GF-D8 (cell line): ENCODE results near the gene KDM5D.
A peak's percentile ranks its signal among the peaks of the same experiment; 100 is the strongest.

Source experiments
- DNase-seq: peaks from one replicate; lab custom pipeline; 2025; lab: John Stamatoyannopoulos, UW

Gene KDM5D

DNA sequence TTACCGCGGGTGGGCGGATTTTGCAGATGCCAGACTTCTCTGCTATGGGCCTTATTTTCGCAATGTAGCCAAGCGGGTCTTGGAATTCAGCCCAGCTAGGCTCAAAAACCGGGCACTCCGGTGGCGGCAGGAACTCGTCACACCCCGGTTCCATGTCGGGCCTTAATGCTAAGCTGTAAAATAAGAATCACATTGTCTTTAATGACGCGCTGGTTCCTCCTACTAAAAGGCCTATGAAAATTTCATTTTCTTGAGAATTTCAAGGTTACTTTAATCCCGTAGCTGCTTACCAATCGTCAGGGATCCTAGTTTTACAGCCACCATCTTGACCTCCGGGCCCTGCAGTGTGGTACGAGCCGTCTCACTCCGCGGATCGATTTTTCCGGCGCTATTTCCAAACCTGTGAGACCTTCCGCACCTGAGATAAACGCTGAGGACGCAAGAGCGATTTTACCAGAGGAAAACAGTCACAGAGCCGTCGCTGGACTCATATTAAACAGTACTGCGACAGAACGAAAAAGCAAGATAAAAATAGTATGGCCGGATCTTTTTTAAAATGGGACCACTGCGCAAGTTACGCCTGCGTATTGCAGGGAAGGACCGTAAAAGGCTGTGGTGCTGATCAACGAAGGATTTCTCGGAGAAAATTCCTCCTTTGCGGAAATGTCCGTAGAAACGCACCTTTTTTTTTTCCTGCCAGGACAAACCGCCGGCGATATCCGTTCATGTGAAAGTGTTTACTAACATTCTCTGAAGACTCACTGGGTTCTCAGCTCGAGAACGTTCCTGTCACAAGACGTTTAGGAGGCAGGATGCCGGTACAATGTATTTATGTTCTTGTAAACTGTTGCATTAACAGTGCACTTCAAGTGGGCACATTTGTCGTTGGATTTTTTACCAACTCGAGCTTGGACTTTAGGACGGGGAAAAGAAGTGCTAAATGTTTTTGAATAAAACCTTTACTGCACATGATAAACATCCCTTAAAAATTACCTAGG is at the start of gene KDM5D:
TSS of gene KDM5D (minus strand) at position 346 of the 998 bp plus-strand sequence. CDS start at position 154, 192 bp downstream.
- DNase-seq, result peak; percentile 25

- no peak for DNase-seq
Measured at GRCh38 chrY:19768375-19768774, 23.8 kb upstream of the KDM5D start.

DNA sequence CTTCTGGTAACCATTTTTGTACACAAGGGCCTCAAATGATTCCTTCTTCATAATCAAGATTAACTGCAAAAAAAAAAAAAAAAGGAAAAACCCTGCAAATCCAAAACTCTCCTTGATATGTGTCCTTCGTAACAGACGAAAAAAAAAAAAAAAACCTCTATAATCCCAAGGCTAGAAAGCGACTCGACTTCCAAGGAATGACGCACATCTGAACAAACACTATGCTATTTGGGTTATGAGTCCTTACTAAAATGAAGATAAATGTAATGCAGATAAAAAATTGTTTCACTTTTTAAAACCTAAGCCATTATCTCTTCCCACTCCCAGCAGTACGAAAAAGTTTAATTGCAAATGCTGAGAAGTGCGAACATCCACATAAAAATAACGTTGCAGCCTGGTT is 1.2 kb downstream of the KDM5D start:
- DNase-seq, result no peak

DNA sequence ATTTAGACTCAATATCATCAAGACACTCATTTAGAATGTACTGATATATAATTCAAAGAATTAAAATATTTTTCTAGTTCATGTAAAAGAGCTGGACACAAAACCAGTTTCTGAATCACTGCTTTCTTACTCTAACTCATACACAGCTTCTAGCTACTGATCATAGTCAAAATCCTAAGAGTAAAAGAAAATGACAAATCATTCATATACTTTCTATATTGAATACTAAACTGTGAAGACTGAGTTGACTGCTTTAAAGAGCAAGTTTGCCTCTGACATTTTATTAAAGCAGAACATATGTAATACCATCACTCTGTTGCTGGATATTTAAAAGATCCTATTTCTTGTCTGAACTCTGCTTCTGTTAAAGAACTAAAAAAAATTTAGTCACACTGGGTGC is 2.4 kb downstream of the KDM5D start:
- no peak for DNase-seq

GRCh38 chrY:19734425-19734824 is 10.1 kb downstream of the KDM5D start:
- DNase-seq, result no peak

DNA sequence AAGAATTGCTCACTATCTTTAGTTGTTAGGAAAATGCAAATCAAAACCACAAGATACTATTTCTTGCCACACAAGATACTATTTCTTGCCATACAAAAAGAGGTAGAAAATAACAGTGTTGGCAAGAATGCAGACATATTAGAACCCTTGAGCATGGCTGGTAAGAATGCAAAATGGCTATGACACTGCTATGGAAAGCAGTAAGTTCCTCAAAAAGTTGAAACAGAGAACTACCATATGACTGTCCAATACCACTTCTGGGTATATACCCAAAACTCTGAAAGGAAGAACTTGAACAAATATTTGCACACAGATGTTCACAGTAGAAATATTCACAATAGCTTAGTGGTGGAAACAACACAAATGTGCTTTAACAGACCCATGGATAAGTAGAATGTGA is 26.6 kb downstream of the KDM5D start:
- DNase-seq, result no peak

- DNase-seq, result no peak
Measured at GRCh38 chrY:19717146-19717545, 27.4 kb downstream of the KDM5D start.

DNA sequence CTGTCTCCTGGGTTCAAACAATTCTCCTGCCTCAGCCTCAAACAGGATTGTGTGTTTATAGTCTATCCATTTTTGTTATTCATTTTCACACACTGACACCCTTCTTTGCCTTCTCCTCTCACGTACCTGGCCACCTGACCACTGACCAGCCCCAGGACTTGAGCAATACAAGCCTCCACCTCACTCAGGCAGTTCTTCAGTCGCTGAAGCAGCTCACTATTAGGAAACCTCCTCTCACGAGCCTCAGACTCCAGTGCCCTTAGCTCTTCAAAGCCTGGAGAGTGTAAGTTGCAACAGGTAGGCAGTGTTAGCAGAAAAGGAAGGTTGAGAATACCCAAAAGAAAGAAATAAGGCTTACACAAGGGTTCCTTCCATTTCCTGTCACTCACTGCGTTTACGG is 29.3 kb downstream of the KDM5D start:
- no peak for DNase-seq

- DNase-seq, result no peak
Measured at GRCh38 chrY:19713430-19713829, 31.1 kb downstream of the KDM5D start.

- no peak for DNase-seq
Measured at GRCh38 chrY:19706273-19706672, 38.3 kb downstream of the KDM5D start.

DNA sequence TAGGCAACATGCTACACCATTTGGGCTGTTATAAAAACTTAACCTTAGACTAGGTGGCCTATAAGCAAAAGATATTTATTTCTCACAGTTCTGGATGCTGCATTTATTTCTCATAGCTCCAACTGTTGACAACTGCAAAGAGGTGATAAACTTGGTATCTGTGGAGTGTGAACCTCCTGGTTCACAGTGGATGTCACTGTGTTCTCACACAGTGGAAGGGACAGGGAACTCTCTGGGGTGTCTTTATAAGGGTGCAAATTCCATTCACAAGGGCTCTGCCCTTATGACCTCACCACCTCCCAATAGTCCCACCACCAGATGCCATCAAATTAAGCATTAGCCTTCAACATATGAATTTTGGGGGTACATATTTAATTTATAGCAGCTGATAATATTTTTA is 46.0 kb downstream of the KDM5D start:
- no peak for DNase-seq

- no peak for DNase-seq
Measured at GRCh38 chrY:19680821-19681220, 63.7 kb downstream of the KDM5D start.
